HEK293 (cell line): ENCODE measurements around the gene CCDC34.

Source experiments
- CTCF ChIA-PET: fragments of 350-600 bp; formaldehyde crosslinking; extraction: SDS; loops from one replicate; lab custom pipeline; 2021; ENCODE audit warnings: antibody characterized with exemption; lab: Yijun Ruan, JAX
- POLR2A ChIA-PET: fragments of 300-600 bp; formaldehyde crosslinking; extraction: SDS; loops from one replicate; lab custom pipeline; 2020; ENCODE audit warnings: antibody characterized with exemption, inconsistent platforms; lab: Yijun Ruan, JAX
- H3K27ac ChIP-seq: fragments of 200-500 bp; sonication (Bioruptor generic); 2 replicates; pipeline ENCODE4 v1.5.1; 2014; ENCODE audit warnings: low read depth, low read length, control low read depth, inconsistent platforms; ENCODE audit errors: extremely low read depth
- H3K36me3 ChIP-seq, 2 experiments: fragments of 200-500 bp in 1 of 2; sonication (Bioruptor generic) in 1 of 2; 1 replicate in 1 of 2; 2 replicates in 1 of 2; pipeline ENCODE4 v1.5.1; 2014 to 2017; ENCODE audit warnings: inconsistent platforms in 2 of 2, low read length in 2 of 2; ENCODE audit not compliant: control insufficient read depth in 2 of 2, insufficient read depth in 1 of 2
- H3K4me1 ChIP-seq: fragments of 200-500 bp; sonication (Bioruptor generic); 2 replicates; pipeline ENCODE4 v1.5.1; 2014; ENCODE audit warnings: mild to moderate bottlenecking, low read length, inconsistent platforms; ENCODE audit not compliant: control insufficient read depth, insufficient read depth
- H3K4me3 ChIP-seq: 2 replicates; pipeline ENCODE4 v1.5.1; 2011; ENCODE audit warnings: low read depth, mild to moderate bottlenecking, control low read depth, low read length, moderate library complexity
- H3K9me3 ChIP-seq: fragments of 200-500 bp; sonication (Bioruptor generic); 2 replicates; pipeline ENCODE4 v1.5.1; 2014; ENCODE audit warnings: low read depth, low read length, inconsistent platforms; ENCODE audit not compliant: control insufficient read depth, insufficient read depth
- CTCF ChIP-seq: fragments of 450-650 bp; formaldehyde crosslinking; IDR thresholded peaks from 2 replicates; pipeline ENCODE4 v1.5.1; 2016; ENCODE audit warnings: missing biosample characterization, missing genetic modification characterization
- HIC1 ChIP-seq: fragments of 450-650 bp; formaldehyde crosslinking; IDR thresholded peaks from 2 replicates; pipeline ENCODE4 v1.5.1; 2016; ENCODE audit warnings: missing biosample characterization, missing genetic modification characterization
- KLF16 ChIP-seq: fragments of 450-650 bp; formaldehyde crosslinking; IDR thresholded peaks from 2 replicates; pipeline ENCODE4 v1.5.1; 2017; ENCODE audit warnings: missing biosample characterization, missing genetic modification characterization
- MZF1 ChIP-seq: fragments of 450-650 bp; formaldehyde crosslinking; IDR thresholded peaks from 2 replicates; pipeline ENCODE4 v1.5.1; 2017; ENCODE audit warnings: missing biosample characterization, missing genetic modification characterization, borderline replicate concordance
- PBX3 ChIP-seq: sonication (generic); formaldehyde crosslinking; IDR thresholded peaks from 2 replicates; pipeline ENCODE4 v1.8.1; 2022; ENCODE audit warnings: mild to moderate bottlenecking, moderate library complexity, missing genetic modification reagents
- PRDM10 ChIP-seq: fragments of 450-650 bp; formaldehyde crosslinking; IDR thresholded peaks from 2 replicates; pipeline ENCODE4 v1.5.1; 2016; ENCODE audit warnings: missing biosample characterization, missing genetic modification characterization
- TRIM28 ChIP-seq: IDR thresholded peaks from 2 replicates; pipeline ENCODE4 v1.6.1; 2011; ENCODE audit warnings: low read length, control low read depth, borderline replicate concordance
- ZBTB26 ChIP-seq: fragments of 450-650 bp; formaldehyde crosslinking; optimal IDR thresholded peaks from 2 replicates; pipeline ENCODE3; 2016; ENCODE audit warnings: missing biosample characterization, mild to moderate bottlenecking, missing genetic modification characterization
- ZBTB48 ChIP-seq: fragments of 450-650 bp; formaldehyde crosslinking; IDR thresholded peaks from 2 replicates; pipeline ENCODE4 v1.5.1; 2016; ENCODE audit warnings: missing biosample characterization, missing genetic modification characterization
- ZBTB6 ChIP-seq: fragments of 450-650 bp; formaldehyde crosslinking; IDR thresholded peaks from 2 replicates; pipeline ENCODE4 v1.5.1; 2017; ENCODE audit warnings: missing biosample characterization, missing genetic modification characterization
- ZEB2 ChIP-seq: fragments of 450-650 bp; formaldehyde crosslinking; IDR thresholded peaks from 2 replicates; pipeline ENCODE4 v1.5.1; 2016; ENCODE audit warnings: missing biosample characterization, missing genetic modification characterization
- ZFP41 ChIP-seq: fragments of 450-650 bp; formaldehyde crosslinking; IDR thresholded peaks from 2 replicates; pipeline ENCODE4 v1.5.1; 2016; ENCODE audit warnings: missing biosample characterization, missing genetic modification characterization, borderline replicate concordance
- ZNF133 ChIP-seq: fragments of 450-650 bp; formaldehyde crosslinking; IDR thresholded peaks from 2 replicates; pipeline ENCODE4 v1.5.1; 2016; ENCODE audit warnings: missing biosample characterization, missing genetic modification characterization
- ZNF324 ChIP-seq: fragments of 450-650 bp; formaldehyde crosslinking; IDR thresholded peaks from 2 replicates; pipeline ENCODE4 v1.5.1; 2016; ENCODE audit warnings: missing biosample characterization, missing genetic modification characterization
- ZNF350 ChIP-seq: fragments of 450-650 bp; formaldehyde crosslinking; IDR thresholded peaks from 2 replicates; pipeline ENCODE4 v1.5.0; 2017; ENCODE audit warnings: missing biosample characterization, mild to moderate bottlenecking, missing genetic modification characterization
- ZNF391 ChIP-seq: fragments of 450-650 bp; formaldehyde crosslinking; IDR thresholded peaks from 2 replicates; pipeline ENCODE4 v1.5.1; 2016; ENCODE audit warnings: low read depth, missing biosample characterization, missing genetic modification characterization, borderline replicate concordance
- ZNF510 ChIP-seq: fragments of 450-650 bp; formaldehyde crosslinking; IDR thresholded peaks from 2 replicates; pipeline ENCODE4 v1.5.1; 2018; ENCODE audit warnings: mild to moderate bottlenecking, missing genetic modification characterization, missing biosample characterization; ENCODE audit not compliant: insufficient replicate concordance
- ZNF521 ChIP-seq: fragments of 450-650 bp; formaldehyde crosslinking; IDR thresholded peaks from 2 replicates; pipeline ENCODE4 v1.5.1; 2017; ENCODE audit warnings: missing biosample characterization, mild to moderate bottlenecking, missing genetic modification characterization
- ZNF629 ChIP-seq: fragments of 450-650 bp; formaldehyde crosslinking; IDR thresholded peaks from 2 replicates; pipeline ENCODE4 v1.5.1; 2017; ENCODE audit warnings: missing biosample characterization, missing genetic modification characterization
- ZNF747 ChIP-seq: fragments of 450-650 bp; formaldehyde crosslinking; IDR thresholded peaks from 2 replicates; pipeline ENCODE4 v1.5.1; 2016; ENCODE audit warnings: missing biosample characterization, missing genetic modification characterization
- ZNF791 ChIP-seq: fragments of 450-650 bp; formaldehyde crosslinking; IDR thresholded peaks from 2 replicates; pipeline ENCODE4 v1.5.1; 2016; ENCODE audit warnings: missing biosample characterization, missing genetic modification characterization
- ZSCAN30 ChIP-seq: fragments of 450-650 bp; IDR thresholded peaks from 2 replicates; pipeline ENCODE4 v1.5.1; 2018; ENCODE audit warnings: missing biosample characterization, mild to moderate bottlenecking, missing genetic modification characterization, moderate library complexity

The CCDC34 gene

GRCh38 chr11:27305751-27306150 lies 57.3 kb downstream of the CCDC34 start:
- H3K27ac ChIP-seq = no peak overlapping the region
- H3K4me1 ChIP-seq = no peaks in the 10 kb centered on the region
- ChIA-PET CTCF (interaction anchor here (1.0 to 1.8 kb wide), 2 partner anchors 9 to 122 kb away, joined by 4 to 7 read pairs; no protein-coding TSS in a partner anchor), POLR2A (no interaction called here)
- H3K4me3 ChIP-seq = no peak overlapping the region
- no peaks in the 10 kb centered on the region for H3K36me3 ChIP-seq
- TF ChIP-seq PBX3 (CRISPR knock-in tag) (no peak), CTCF (tag by site-specific recombination) (no peak), HIC1 (no peak), ZBTB48 (no peak), TRIM28 (no peak), KLF16 (no peak), ZNF747 (tag by site-specific recombination) (no peak), ZNF629 (no peak), ZNF391 (tag by site-specific recombination) (no peak), ZEB2 (tag by site-specific recombination) (no peak), ZNF521 (tag by site-specific recombination) (no peak), ZNF324 (no peak), ZFP41 (tag by site-specific recombination) (no peak), ZSCAN30 (tag by site-specific recombination) (no peak), ZNF791 (no peak), MZF1 (tag by site-specific recombination) (no peak), ZNF133 (no peak), ZBTB6 (tag by site-specific recombination) (no peak)
- no peaks in the 10 kb centered on the region for H3K9me3 ChIP-seq

GRCh38 chr11:27304514-27304913 lies 58.5 kb downstream of the CCDC34 start:
- Histone ChIP-seq H3K4me3 (no peak overlapping the region), H3K36me3 (no peaks in the 10 kb centered on the region), H3K4me1 (no peaks in the 10 kb centered on the region), H3K9me3 (no peaks in the 10 kb centered on the region), H3K27ac (no peak overlapping the region)
- ChIA-PET POLR2A (no interaction called here), CTCF (interaction anchor here (0.6 to 1.8 kb wide), 3 partner anchors 53 to 407 kb away, joined by 3 to 4 read pairs (median 4); no protein-coding TSS in a partner anchor)
- TF ChIP-seq ZBTB26 (tag by site-specific recombination) (no peak), PRDM10 (no peak), ZNF350 (tag by site-specific recombination) (no peak), ZNF510 (tag by site-specific recombination) (no peak)
